ENCODE data around the gene RBM46. TPM values are rescaled to one million over a fixed set of nuclear protein-coding genes. Genes with fewer than 3 reads are reported as not detected.

Gene RBM46
- total RNA-seq, 1 donor from 2014 or later, result 0.07 TPM

DNA sequence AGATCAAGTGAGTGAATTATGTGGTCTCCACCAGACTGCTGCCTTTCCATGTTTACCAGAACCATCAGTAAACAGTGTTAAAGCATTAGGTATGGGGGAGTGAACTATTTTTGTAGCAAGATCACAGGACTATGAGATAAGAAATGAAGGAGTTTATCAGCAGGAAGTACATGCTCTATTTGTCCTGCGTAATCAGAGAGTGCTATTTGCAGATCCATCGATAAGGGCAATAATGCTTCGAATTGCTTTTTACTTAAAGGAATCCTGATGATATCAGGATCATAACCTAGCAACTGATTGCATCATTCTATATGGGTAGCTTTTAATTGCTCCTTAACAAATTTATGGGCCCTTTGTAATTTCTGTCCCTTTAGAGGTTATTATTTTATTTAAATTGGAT, 57.1 kb downstream of the RBM46 start:
- H3K4me2 ChIP-seq, result no peak overlapping the region
- Mint-ChIP-seq H3K36me3 (no peaks in the 10 kb centered on the region), H3K4me3 (no peak overlapping the region), H3K4me1 (no peaks in the 10 kb centered on the region), H3K27me3 (ENCODE audit: insufficient read depth, low read depth) (peaks cover 2% of the 10 kb centered on the region), H3K9me3 (peaks cover 11% of the 10 kb centered on the region), H3K27ac (no peak overlapping the region)
- DNase-seq (ENCODE audit: low spot score), result no peak
- H4K20me1 ChIP-seq (ENCODE audit: low read depth), result no peaks in the 10 kb centered on the region
- no peaks in the 10 kb centered on the region for H3K9me3 ChIP-seq (ENCODE audit: low read depth)
- H3K27me3 ChIP-seq, result no peaks in the 10 kb centered on the region
- no peaks in the 10 kb centered on the region for H3K4me1 ChIP-seq
- H3K79me2 ChIP-seq (ENCODE audit: low read depth), result no peaks in the 10 kb centered on the region
- H3F3A ChIP-seq (ENCODE audit: low read depth), result no peaks in the 10 kb centered on the region
- TF ChIP-seq, protein P1, sequence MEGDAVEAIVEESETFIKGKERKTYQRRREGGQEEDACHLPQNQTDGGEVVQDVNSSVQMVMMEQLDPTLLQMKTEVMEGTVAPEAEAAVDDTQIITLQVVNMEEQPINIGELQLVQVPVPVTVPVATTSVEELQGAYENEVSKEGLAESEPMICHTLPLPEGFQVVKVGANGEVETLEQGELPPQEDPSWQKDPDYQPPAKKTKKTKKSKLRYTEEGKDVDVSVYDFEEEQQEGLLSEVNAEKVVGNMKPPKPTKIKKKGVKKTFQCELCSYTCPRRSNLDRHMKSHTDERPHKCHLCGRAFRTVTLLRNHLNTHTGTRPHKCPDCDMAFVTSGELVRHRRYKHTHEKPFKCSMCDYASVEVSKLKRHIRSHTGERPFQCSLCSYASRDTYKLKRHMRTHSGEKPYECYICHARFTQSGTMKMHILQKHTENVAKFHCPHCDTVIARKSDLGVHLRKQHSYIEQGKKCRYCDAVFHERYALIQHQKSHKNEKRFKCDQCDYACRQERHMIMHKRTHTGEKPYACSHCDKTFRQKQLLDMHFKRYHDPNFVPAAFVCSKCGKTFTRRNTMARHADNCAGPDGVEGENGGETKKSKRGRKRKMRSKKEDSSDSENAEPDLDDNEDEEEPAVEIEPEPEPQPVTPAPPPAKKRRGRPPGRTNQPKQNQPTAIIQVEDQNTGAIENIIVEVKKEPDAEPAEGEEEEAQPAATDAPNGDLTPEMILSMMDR (IDR thresholded peaks at IDR 0.05), result no peak
- TF ChIP-seq EZH2phosphoT487 (IDR thresholded peaks at IDR 0.05) (no peak), EZH2 (IDR thresholded peaks at IDR 0.05) (no peak)
- no peak overlapping the region for H3K4me3 ChIP-seq
- H3K36me3 ChIP-seq, result no peaks in the 10 kb centered on the region
- no peak overlapping the region for H3K27ac ChIP-seq
- H2AFZ ChIP-seq (replicated peaks), result no peak overlapping the region
- H3K9ac ChIP-seq, result no peak overlapping the region

DNA sequence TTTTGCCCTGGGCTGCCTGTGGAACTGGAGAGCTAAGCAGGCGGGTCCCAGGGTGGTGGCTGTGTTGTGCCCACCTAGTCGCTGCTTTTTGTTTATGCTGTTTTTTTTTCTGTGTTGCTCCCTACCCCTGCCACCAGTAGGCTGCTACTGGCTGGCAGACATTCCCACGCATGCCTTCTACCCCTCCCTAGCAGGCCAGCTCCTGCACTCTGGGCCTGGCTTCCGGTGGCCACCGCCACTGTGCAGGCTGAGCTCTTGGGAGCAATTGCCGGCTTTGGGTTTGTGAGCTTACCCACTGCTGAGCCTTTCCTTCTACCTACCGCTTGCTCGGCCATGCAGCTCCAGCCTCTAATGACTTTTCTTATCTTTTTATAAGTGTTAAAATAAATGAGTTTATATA, 57.6 kb downstream of the RBM46 start:
- Histone ChIP-seq H3K79me2 (ENCODE audit: low read depth) (no peaks in the 10 kb centered on the region), H3K36me3 (no peaks in the 10 kb centered on the region), H3K9me3 (ENCODE audit: low read depth) (no peaks in the 10 kb centered on the region), H3K27me3 (no peaks in the 10 kb centered on the region), H3F3A (ENCODE audit: low read depth) (no peaks in the 10 kb centered on the region), H2AFZ (replicated peaks) (no peak overlapping the region), H3K9ac (no peak overlapping the region), H3K4me1 (no peaks in the 10 kb centered on the region), H3K27ac (no peak overlapping the region), H3K4me2 (no peak overlapping the region), H4K20me1 (ENCODE audit: low read depth) (no peaks in the 10 kb centered on the region), H3K4me3 (no peak overlapping the region)
- Mint-ChIP-seq H3K36me3 (no peaks in the 10 kb centered on the region), H3K27me3 (ENCODE audit: insufficient read depth, low read depth) (peaks cover 2% of the 10 kb centered on the region), H3K4me3 (no peak overlapping the region), H3K9me3 (peaks cover 11% of the 10 kb centered on the region), H3K4me1 (no peaks in the 10 kb centered on the region), H3K27ac (no peak overlapping the region)
- no peak for TF ChIP-seq EZH2phosphoT487 (IDR thresholded peaks at IDR 0.05)
- TF ChIP-seq, protein P1 (IDR thresholded peaks at IDR 0.05), result no peak
- TF ChIP-seq EZH2 (IDR thresholded peaks at IDR 0.05), result no peak
- no peak for DNase-seq (ENCODE audit: low spot score)

DNA sequence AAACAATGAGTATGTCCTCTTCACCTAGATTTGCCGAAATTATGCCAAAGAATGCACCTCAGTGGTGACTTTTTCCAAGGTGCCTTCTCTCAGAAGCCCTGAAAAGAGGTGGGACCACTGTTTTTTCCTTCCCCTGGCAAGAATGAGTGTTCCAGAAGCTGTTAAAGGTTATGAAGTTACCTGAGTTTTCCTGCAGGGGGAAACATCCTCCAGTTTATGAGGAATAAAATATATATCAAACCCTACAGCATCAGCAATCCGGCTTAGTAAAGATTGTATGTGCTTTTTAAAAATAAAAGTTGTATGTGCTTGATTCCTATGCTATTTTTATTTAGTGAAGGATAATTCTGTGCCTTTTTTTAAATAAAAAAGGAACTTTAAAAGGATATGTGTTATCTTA, 73.3 kb downstream of the RBM46 start:
- DNase-seq (ENCODE audit: low spot score), result peak; percentile 41
- TF ChIP-seq EZH2 (IDR thresholded peaks at IDR 0.05), result no peak
- no peak for TF ChIP-seq EZH2phosphoT487 (IDR thresholded peaks at IDR 0.05)
- TF ChIP-seq, protein P1 (IDR thresholded peaks at IDR 0.05), result peak; percentile 59
- H3K9me3 Mint-ChIP-seq, result no peaks in the 10 kb centered on the region

More for the DNA sequence above, 73.3 kb downstream of the RBM46 start:
- no peaks in the 10 kb centered on the region for H3K36me3 Mint-ChIP-seq
- Histone ChIP-seq H3K4me2 (no peak overlapping the region), H3K4me1 (no peaks in the 10 kb centered on the region), H3F3A (ENCODE audit: low read depth) (no peaks in the 10 kb centered on the region), H3K9me3 (ENCODE audit: low read depth) (no peaks in the 10 kb centered on the region), H4K20me1 (ENCODE audit: low read depth) (no peaks in the 10 kb centered on the region), H3K27ac (no peak overlapping the region), H3K27me3 (no peaks in the 10 kb centered on the region), H3K9ac (no peak overlapping the region), H2AFZ (replicated peaks) (no peak overlapping the region), H3K79me2 (ENCODE audit: low read depth) (no peaks in the 10 kb centered on the region), H3K4me3 (no peak overlapping the region), H3K36me3 (no peaks in the 10 kb centered on the region)
- H3K4me1 Mint-ChIP-seq, result no peaks in the 10 kb centered on the region
- H3K27me3 Mint-ChIP-seq (ENCODE audit: insufficient read depth, low read depth), result no peaks in the 10 kb centered on the region
- H3K27ac Mint-ChIP-seq, result no peak overlapping the region
- H3K4me3 Mint-ChIP-seq, result no peak overlapping the region
